Activated CD8-positive, alpha-beta memory T cell treated with anti-CD3 and anti-CD28 coated beads, Interleukin-2, amount 50 U/mL, for 24 hours (primary cell): Measurements from ENCODE around the gene PAK2.
"Not testable (repeated sequence)": the region's sequence is repeated elsewhere in the genome, so short reads cannot be mapped to it uniquely, and the experiment has no call there.

Experiments used
- DNase-seq: peaks from one replicate; pipeline ENCODE4 v3.0.0-alpha.2; 2020; ENCODE audit errors: extremely low read depth

Gene PAK2

DNA sequence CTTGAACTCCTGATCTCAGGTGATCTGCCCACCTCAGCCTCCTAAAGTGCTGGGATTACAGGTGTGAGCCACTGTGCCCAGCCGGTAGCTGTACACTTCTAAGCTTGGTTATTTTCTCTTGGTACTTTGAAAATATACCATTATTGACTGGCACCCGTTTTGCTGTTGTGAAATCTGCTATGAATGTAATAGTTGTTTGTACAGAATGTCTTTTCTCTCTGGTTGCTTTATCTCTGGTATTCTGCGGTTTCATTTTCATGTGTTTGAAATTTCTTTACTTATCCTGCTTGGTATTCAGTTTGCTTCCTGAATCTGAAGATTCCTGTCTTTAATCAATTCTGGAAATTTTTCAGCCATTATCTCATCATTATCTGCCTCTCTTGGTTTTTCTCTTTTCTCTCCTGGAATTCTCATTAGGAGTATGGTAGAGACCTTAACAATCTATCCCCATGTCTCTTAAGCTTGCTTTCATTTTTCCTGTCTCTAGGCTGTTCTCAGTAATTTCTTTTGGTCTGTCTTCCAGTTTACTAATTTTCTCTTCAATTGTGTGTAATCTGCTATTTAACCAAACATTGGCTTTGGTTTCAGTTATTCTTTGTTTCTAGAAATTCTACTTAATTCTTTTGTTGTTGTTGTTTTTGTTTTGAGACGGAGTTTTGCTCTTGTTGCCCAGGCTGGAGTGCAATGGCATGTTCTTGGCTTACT, 2.8 kb upstream of the PAK2 start:
- DNase-seq = no peak

DNA sequence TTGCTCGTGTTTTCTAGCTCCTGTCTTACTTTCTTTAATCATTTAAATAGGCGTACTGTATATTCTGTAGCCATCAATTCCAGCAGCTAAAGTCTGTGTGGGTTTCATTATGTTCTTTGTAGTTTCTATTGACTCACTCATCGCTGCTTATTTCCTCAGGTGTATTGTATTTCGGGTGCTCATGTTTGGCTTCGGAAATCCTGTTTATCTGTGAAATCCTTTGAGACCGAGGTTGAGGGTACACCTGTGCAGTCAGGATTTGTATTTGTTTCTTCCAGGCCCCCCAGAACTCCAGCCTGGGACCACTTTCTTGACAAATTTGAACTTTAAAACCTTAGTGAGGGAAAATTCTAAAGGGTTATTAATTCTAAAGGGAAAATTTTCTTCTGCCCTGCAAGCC, 2.0 kb upstream of the PAK2 start:
- no peak for DNase-seq

DNA sequence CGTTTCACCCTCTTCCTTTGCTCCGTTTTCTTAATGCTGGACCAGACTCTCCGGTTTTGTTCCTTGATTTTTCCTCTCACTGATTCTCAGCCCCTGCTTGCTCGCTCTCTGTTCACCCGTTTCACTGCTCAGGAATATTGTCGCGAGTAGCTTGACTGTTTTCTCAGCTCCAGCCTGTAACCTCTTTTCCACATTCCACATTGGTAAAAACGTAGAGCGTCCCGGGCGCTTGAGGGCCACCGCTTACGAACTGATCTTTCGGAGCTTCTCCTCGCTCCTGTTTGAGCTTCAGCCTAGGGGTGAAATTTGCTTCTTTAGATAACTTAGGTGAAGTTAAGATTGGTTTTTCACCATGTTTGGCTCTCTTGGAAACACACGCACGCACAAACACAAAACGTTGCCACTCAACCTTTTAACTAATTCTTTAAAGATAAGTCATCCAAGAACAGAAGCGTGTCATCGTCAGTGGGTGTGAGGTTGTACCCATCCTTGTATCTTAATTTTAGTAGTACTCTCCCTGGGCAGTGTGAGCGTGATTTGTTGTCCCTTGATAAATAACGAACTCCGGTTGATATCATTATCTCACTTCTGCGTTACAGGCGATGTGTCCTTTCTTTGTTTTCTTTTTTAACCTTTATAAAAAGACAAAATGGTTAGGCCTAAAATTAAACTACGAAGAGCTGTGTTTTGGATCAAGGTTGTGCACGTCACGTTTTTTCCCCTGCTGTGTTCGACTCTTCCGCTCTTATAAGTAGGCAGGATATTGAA, 1.0 kb downstream of the PAK2 start:
- DNase-seq = no peak

DNA sequence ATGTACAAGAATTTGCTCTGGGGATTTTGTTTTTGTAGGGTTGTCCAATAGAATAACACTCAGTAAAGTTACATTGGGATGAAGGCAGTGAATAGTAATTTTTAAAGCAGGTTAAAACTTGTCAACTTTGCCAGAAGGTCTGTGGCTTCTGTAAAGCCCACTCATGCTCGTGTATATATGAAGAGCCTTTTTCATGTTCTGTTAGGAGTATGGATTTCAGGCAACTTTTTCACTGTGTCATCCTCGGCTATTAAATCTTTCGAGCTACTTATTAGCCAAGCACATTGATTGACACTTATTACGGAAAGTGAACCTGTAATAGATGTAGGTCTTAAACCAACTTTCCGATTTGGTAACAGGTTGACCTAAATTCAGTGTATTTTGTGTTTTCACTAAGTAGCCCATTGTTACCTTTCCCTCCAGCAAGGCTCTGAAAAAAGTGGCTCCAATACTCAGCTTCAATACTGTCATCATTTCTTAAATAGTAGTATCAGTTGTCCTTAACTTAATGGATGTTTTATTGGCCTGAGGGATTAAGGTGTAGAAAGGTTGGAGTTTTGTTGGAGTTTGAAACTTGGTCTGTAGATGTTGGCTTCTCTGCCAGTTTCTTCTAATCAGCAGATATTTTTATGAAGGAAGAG, 1.7 kb downstream of the PAK2 start:
- DNase-seq = no peak

DNA sequence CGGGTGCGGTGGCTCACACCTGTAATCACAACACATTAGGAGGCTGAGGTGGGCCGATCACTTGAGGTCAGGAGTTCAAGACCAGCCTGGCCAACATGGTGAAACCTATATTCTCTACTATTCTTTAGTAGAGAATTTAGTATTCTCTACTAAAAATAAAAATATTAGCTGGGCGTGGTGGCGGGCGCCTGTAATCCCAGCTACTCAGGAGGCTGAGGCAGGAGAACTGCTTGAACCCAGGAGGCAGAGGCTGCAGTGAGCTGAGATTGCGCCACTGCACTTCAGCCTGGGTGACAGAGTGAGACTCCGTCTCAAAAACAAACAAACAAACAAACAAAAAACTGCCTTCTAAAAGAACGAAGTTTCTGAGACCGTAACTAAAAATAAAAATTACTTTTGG, 3.9 kb downstream of the PAK2 start:
- not testable (repeated sequence) for DNase-seq

DNA sequence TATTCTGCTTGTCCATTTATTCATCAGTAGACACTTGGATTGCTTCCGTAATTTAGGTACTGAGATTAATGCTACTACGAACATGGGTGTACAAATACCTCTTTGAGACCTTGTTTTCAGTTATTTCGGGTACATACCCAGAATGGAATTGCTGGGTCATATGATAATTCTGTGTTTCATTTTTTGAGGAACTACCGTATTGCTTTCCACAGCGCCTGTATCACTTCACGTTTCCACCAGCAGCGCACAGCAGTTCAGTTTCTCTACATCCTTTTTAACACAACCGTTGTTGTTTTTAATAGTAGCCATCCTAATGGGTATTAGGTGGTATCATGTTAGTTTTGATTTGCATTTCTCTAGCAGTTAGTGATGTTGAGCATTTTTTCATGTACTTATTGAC, 9.5 kb downstream of the PAK2 start:
- DNase-seq = no peak

DNA sequence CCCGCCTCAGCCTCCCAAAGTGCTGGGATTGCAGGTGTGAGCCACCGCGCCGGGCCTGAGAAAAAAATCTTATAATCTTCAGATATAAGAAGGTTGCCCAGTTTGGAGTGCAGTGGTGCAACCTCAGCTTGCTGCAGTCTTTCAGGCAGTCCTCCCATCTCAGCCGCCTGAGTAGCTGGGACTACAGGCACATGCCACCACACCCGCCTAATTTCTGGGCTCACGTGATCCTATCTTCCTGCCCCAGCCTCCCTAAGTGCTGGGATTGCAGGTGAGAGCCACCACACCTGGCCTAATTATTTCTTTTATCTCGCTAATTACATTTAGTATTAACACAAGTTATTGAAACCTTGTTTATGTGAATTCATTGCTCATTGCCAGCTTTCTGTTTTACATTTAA, 13.5 kb downstream of the PAK2 start:
- DNase-seq = no peak

DNA sequence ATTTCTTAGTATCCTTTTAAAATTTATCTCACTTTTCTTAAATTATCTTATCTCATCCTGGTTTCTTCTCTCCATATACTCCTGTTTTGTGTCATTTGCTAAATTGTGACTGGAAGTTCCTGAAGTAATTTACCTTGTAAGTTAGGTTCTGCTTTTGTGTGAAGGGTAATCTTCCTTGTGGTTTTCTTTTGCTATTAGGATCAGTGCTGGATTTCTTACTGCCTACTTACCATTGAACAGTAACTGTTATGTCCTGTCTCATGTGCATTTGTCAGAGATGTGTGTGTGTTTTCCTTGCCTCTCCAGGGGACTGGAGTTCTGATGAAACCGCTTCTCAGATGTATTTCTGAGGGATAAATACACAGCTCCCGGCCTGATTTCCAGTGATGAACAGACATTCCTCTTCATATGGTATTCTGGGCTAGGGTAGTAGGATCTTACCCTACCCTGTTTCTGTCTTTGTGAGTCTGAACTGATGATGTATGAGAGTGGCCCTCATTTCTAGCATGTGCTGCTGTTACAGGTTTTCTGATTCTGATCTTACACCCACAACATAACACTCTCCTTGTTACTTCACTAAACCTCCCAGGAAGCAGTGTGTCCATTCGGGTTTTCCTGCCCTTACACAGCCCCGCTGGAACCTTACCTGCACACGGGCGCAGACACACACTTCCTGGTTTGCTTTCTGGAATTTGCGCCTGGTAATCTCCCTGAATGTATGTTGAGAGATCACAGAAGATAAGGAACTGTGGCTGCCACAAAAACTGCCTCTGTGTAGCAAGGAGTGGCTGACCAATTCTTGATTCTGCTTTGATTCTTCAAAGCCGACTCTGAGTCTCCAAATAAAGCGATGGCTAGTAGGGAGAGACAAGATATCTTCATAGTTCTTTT, 14.7 kb downstream of the PAK2 start:
- no peak for DNase-seq

DNA sequence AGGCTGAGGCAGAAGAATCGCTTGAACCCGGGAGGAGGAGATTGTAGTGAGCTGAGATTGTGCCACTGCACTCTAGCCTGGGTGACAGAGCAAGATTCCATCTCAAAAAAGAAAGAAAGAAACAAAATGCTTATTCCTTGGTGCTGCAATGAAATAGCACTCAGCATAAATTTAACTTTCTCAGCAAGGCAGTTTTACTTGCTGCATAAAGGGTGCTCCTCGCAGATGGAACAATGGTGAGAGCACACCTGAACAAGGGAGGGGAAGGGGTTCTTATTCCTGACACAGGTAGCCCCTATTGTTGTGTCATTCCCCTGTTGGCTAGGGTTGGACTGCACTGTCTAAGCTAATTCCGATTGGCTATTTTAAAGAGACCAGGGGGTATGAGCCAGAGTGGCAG, 17.1 kb downstream of the PAK2 start:
- no peak for DNase-seq

DNA sequence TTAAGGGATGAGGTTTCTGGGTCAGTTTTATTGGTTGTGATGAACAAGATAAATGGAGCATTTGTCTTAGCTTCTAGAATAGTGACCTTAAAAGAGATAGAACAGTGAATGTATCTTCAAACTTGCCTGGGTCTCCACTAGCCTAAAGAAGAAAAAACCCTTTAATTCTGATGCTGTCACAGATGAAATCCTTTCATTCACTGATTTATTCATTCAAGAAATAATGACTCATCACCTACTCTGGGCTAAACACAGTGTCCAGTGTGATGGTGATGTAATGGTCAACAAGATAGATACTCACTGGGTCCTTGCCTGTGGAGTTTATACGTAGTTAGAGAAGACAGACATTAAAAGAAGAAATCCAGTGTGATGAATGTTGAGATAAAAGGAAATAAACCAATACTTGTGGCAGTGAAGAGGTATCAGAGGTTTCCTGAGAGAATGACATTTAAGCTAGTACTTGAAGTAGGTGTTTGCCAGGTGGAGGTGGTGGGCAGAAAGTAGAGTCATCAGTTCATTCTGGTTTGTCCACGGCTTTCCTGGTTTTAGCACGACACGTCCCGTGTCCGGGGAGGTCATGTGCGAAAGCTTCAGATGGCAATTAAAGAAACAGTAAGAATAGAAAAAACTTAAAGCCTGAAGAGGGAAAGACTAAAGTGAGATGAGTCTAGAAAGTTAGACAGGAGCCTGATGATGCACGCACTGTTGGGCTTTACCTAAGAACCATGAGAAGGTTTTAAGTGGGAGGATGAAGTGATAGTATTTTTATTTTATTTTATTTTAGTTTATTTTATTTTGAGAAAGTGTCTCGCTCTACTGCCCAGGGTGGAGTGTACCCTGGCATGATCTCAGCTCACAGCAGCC, 18.5 kb downstream of the PAK2 start:
- no peak for DNase-seq

DNA sequence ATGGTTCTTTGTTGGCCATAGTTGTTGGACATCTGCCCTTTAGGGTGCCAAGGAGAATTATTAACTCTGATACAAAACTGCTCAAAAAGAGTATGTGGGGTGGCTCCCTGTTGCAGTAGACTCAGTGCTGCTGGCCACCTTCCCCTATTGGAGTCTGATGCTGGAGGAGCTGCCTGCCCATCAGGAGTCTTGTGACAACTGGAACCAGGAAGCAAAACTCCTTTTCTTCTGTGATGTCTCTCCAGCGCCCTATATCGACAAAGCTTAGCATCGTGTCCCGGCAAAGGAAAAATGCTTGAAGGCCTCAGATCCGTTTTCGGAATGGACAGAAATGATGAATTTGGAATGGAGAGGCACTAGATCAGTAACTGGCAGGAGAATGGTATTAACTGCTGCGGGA, 23.5 kb downstream of the PAK2 start:
- no peak for DNase-seq

DNA sequence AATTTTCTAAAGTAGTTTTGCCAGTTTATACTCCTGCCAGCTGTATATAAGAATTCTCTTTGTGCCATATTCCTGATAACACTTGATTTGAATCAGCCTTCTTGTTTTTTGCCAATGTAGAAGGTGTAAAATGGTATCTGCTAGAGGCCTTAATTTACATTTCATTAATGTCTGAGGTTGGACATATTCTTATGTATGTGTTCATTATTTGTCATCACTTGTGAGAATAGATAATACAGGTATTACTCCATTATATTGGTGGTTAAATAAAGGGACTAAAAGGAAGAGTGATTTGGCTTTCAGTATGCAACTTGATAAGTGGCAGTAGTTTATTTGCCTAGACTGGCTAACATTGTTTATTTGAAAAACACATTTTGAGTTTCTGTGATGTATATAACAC, 25.8 kb downstream of the PAK2 start:
- no peak for DNase-seq

DNA sequence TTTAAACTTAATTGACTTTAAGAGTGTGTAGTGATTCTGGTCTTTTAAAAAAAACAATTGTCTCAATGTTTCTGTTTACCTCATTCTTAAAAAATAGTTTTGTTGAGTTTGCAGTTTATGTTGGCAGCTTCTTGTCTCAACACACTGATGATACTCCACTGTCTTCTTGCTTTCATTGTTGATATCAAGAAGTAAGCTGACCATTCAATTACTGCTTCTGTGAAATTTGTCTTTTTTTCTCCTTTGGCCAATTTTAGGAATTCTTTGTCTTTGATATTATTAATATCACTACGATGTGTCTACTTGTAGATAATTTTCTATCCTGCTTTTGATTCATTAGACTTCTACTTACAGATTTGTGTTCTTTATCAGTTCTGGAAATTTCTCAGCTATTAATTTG, 31.4 kb downstream of the PAK2 start:
- DNase-seq = no peak

DNA sequence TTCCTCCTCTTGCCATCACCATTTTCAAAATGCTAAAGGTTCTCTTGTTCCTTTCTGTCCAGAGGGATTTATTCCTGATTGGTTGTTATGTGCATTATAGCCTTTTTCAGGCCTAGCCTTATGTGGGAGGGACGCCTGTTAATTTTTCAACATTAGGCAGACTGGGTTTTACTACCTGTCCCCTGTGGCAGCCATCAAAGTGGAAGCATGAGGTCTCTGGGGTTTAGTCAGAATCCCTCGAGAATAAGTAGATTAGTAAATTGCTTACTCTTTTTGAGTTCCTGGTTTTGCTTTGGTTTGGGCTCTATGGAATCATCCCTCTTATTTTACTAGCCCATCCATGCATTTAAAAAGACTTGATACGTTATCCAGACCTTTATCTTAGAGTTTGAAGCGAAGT, 32.4 kb downstream of the PAK2 start:
- no peak for DNase-seq

DNA sequence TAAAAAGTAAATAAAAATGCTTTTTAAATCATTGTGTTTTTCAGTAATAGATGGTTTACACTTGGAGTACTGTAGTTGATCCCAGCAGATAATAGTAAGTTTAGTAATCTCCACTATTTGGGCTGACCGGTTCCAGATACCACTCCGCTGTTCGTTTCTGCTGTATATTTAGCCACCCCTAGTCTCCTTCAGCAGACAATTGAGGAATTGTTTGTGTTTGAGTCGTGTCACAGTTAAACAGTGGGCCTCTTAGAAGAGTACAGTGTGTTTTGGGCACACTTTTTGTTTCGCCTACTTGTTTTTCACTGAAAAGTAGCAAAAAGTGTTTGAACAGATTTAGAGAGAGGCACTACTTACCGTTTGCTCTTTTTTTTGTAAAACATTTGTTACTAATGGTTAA, 33.2 kb downstream of the PAK2 start:
- DNase-seq = no peak

DNA sequence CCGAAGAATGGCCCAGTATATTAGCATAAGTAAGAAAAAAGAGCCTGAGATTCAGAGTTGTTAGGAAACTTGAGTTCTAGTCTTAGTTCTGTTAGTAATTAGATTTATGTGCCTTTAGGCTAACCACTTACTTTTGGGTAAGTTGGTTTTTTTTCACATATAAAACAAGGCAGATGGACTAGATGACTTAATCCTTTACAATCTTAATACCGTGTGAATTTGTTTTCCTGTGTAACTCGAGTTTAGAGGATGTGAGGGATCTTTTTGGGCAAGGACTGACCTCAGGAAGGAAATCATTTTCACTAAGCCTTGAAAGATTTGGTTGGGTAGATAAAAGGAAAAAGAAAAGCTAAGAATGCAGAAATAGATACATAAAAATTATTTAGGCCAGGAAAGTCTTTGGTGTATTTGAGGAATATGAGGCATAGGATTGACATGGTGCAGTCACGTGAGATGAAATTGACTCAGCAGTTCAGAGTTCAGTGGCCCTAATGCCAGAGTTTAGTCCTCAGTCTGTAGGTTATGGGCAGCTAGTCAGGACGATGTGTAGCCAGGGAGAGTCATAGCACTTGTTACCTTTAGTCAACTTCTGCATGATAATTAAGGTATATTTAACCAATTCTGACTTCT, 34.6 kb downstream of the PAK2 start:
- no peak for DNase-seq

DNA sequence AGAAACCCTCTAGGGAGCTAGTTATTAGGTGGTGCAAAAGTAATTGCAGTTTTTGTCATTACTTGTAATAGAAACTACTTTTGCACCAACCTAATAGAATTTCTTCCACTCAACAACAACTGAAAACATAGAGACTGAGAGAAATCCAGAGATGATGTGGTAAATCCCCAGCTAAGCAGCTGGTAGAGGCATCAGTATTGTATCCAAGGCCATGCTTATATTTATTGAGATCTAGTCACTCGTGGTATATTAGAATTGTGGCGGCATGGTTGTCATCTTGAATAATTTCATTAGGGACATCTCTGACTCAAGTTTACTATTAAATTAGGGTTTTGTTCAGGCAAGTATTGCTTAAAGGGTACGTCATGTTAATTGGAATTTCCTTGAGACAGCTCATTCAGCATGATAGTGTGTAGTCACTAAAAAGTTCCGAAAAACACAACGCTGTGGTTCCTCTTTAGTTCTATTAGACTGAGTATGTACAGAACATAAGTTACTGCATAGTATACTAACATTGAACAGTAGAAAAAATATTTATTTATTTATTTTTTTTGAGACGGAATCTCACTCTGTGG, 35.3 kb downstream of the PAK2 start:
- DNase-seq = no peak

DNA sequence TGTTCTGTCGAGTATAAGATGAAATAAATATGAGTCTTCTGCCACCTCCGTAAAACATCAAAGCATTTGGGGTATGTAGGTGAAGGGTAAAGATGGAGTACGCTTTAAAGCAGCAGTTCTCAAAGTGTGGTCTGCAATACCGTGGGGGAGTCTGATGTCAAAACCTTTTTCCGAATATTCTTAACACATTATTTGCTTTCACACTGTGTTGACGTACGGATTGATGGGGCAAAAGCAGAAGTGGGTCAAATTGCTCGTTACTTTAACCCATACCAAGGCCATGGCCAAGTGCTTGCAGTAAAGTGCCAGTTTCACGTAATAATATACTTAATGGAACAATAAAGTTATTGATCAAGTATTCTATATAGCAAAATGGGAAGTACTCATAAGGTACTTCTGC, 36.3 kb downstream of the PAK2 start:
- DNase-seq = no peak

DNA sequence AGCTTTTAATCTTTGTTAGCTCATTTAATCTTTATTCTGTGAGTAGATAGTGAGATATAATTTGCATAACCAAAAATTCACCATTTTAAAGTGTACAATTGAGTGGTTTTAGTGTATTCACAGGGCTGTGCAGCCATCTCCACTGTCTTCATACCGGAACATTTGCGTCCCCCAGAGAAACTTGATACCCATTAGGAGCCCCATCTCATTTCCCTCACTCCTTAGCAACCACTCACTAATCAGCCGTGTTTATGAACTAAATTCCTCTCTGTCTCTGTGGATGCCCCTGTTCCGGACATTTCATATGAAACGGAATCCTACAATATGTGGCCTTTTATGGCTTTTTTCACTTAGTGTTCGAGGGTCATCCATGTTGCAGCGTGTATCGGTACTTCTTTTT, 38.2 kb downstream of the PAK2 start:
- DNase-seq = no peak

DNA sequence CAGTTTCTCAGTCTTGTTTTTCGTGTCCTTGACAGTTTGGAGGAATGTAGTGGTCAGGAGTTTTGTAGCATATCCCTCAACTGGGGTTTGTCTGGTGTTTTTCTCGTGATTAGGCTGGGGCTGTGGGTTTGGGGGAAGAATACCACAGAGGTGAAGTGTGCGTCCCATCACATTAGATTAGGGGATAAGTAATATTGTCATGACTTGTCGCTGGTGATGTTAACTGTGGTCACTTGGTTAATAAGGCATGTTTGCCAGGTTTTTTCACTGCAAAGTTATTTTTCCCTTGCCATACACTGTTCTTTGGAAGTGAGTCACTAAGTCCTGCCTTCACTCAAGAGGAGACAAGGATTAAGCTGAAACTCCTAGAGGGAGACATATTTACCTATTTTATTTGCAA, 39.1 kb downstream of the PAK2 start:
- DNase-seq = no peak
